PC-3 (cell line): Measurements from ENCODE around the gene FAM118B. TPM values are rescaled to one million over a fixed set of nuclear protein-coding genes. Genes with fewer than 3 reads are reported as not detected.

Source experiments
- ATAC-seq: fragments of 200-7000 bp; cut with Tn5 transposase; 2 replicates; pipeline ENCODE4 v1.9.1; 2020; ENCODE audit warnings: mild to moderate bottlenecking, moderate library complexity
- BruUV-seq: library from RNA; stranded (reverse); fragments of 400-500 nt; replicated peaks from 2 replicates; lab custom pipeline; 2021; lab: Mats Ljungman, UMichigan
- CTCF ChIA-PET: fragments of 300-600 bp; sonication (Branson Sonifier 250); formaldehyde crosslinking; loops from one replicate; lab custom pipeline; 2022; ENCODE audit warnings: antibody characterized with exemption; lab: Charles Lee
- POLR2A ChIA-PET: fragments of 300-600 bp; sonication (Branson Sonifier 250); formaldehyde crosslinking; loops from one replicate; lab custom pipeline; 2022; ENCODE audit warnings: antibody characterized with exemption; ENCODE audit not compliant: unreplicated experiment; lab: Charles Lee
- DNase-seq: peaks from one replicate; pipeline ENCODE4 v3.0.0-alpha.2; 2015
- H2AFZ ChIP-seq: fragments of 300-600 bp; sonication (generic); 2 replicates; pipeline ENCODE4 v1.6.0; 2016; ENCODE audit warnings: antibody characterized with exemption, low read length
- H3F3A ChIP-seq: fragments of 300-600 bp; sonication (generic); one replicate; pipeline ENCODE4 v1.6.0; 2017; ENCODE audit warnings: antibody characterized with exemption, low read length, control low read depth, mild to moderate bottlenecking; ENCODE audit not compliant: unreplicated experiment
- H3K27ac ChIP-seq: fragments of 300-600 bp; sonication (generic); 2 replicates; pipeline ENCODE4 v1.5.1; 2016; ENCODE audit warnings: mild to moderate bottlenecking, low read length
- H3K27me3 ChIP-seq: fragments of 300-600 bp; sonication (generic); 2 replicates; pipeline ENCODE4 v1.6.1; 2016; ENCODE audit warnings: low read length, mixed read lengths
- H3K36me3 ChIP-seq: fragments of 300-600 bp; sonication (generic); 2 replicates; pipeline ENCODE4 v1.6.1; 2016; ENCODE audit warnings: low read depth, mixed run types, low read length, mixed read lengths
- H3K4me1 ChIP-seq: fragments of 300-600 bp; sonication (generic); 2 replicates; pipeline ENCODE4 v1.5.1; 2016; ENCODE audit warnings: low read length; ENCODE audit not compliant: insufficient read depth
- H3K4me2 ChIP-seq: fragments of 300-600 bp; sonication (generic); 2 replicates; pipeline ENCODE4 v1.6.0; 2016; ENCODE audit warnings: low read length
- H3K4me3 ChIP-seq: fragments of 300-600 bp; sonication (generic); 2 replicates; pipeline ENCODE4 v1.5.1; 2016; ENCODE audit warnings: mild to moderate bottlenecking, low read length, mixed read lengths
- H3K79me2 ChIP-seq: fragments of 300-600 bp; sonication (generic); 2 replicates; pipeline ENCODE4 v1.6.1; 2017; ENCODE audit warnings: low read length, mixed read lengths
- H3K9ac ChIP-seq: fragments of 300-600 bp; sonication (generic); 2 replicates; pipeline ENCODE4 v1.6.0; 2016; ENCODE audit warnings: mild to moderate bottlenecking, low read length
- H3K9me2 ChIP-seq: fragments of 300-600 bp; sonication (generic); replicated peaks from 2 replicates; pipeline ENCODE4 v1.6.1; 2016; ENCODE audit warnings: mixed run types, low read length, mixed read lengths
- H3K9me3 ChIP-seq: fragments of 300-600 bp; sonication (generic); 2 replicates; pipeline ENCODE4 v1.6.1; 2016; ENCODE audit warnings: low read length, mixed read lengths
- H4K20me1 ChIP-seq: fragments of 300-600 bp; sonication (generic); 2 replicates; pipeline ENCODE4 v1.6.1; 2016; ENCODE audit warnings: low read length, mixed read lengths
- CTCF ChIP-seq: fragments of 300-600 bp; sonication (generic); conservative IDR thresholded peaks from 2 replicates; pipeline ENCODE4 v1.5.1; 2017; ENCODE audit warnings: antibody characterized with exemption, low read depth, mild to moderate bottlenecking, low read length
- EZH2 ChIP-seq: fragments of 300-600 bp; sonication (generic); IDR thresholded peaks from one replicate; pipeline ENCODE4 v1.6.1; 2017; ENCODE audit warnings: antibody characterized with exemption, mild to moderate bottlenecking, low read length; ENCODE audit not compliant: unreplicated experiment
- EZH2phosphoT487 ChIP-seq: fragments of 300-600 bp; sonication (generic); IDR thresholded peaks from 2 replicates; pipeline ENCODE4 v1.6.1; 2018; ENCODE audit warnings: mild to moderate bottlenecking, antibody characterized with exemption, low read length, borderline replicate concordance
- intact Hi-C: fragments of 100-400 bp; cut with micrococcal nuclease; formaldehyde crosslinking; loops from 2 replicates; pipeline ENCODE4 v1.9.0; 2023
- total RNA-seq: library from RNA; depleted of rRNA; stranded (reverse); fragments of >200 nt; gene quantifications from 2 replicates; pipeline ENCODE4 v1.2.3, GENCODE V29; 2014

FAM118B gene
- total RNA-seq, 1 experiment from 2014 or later = 24.3 TPM

GRCh38 chr11:126202646-126203359 is 8.8 kb upstream of the FAM118B start:
- no peak for ATAC-seq
- ChIA-PET POLR2A (no interaction called here), CTCF (no interaction called here)
- intact Hi-C loops = no loop called here
- H3K4me3 ChIP-seq = no peak overlapping the region
- H4K20me1 ChIP-seq = no peaks in the 10 kb centered on the region
- no peaks in the 10 kb centered on the region for H3F3A ChIP-seq
- no peaks in the 10 kb centered on the region for H3K9me3 ChIP-seq
- H3K4me1 ChIP-seq = no peaks in the 10 kb centered on the region
- 0 out of 2 replicates have a peak, but pooled peaks cover 5% of the 10 kb centered on the region for H3K79me2 ChIP-seq
- TSS peak; percentile 14 for BruUV-seq
- H3K9ac ChIP-seq = no peak overlapping the region
- DNase-seq = no peak
- H3K36me3 ChIP-seq = peaks cover 72% of the 10 kb centered on the region
- no peak overlapping the region for H3K4me2 ChIP-seq
- no peaks in the 10 kb centered on the region for H3K9me2 ChIP-seq
- no peak for TF ChIP-seq EZH2
- TF ChIP-seq EZH2phosphoT487 = no peak
- no peak for TF ChIP-seq CTCF
- H3K27ac ChIP-seq = no peak overlapping the region
- H3K27me3 ChIP-seq = no peaks in the 10 kb centered on the region
- H2AFZ ChIP-seq = no peak overlapping the region

GRCh38 chr11:126205359-126205758 is 6.2 kb upstream of the FAM118B start:
- no peaks in the 10 kb centered on the region for H4K20me1 ChIP-seq
- H3K4me1 ChIP-seq = peaks cover 5% of the 10 kb centered on the region
- H3K27ac ChIP-seq = no peak overlapping the region
- ChIA-PET POLR2A (no interaction called here), CTCF (no interaction called here)
- H3K36me3 ChIP-seq = peaks cover 64% of the 10 kb centered on the region
- no peak for TF ChIP-seq CTCF
- no peak for TF ChIP-seq EZH2phosphoT487
- no peak for TF ChIP-seq EZH2
- DNase-seq (no peak), ATAC-seq (no peak)
- BruUV-seq = no TSS peak
- H3K79me2 ChIP-seq = peaks cover 18% of the 10 kb centered on the region
- H3K27me3 ChIP-seq = no peaks in the 10 kb centered on the region
- H3K9me3 ChIP-seq = no peaks in the 10 kb centered on the region
- intact Hi-C loops = no loop called here
- H3K9me2 ChIP-seq = no peaks in the 10 kb centered on the region
- H3K4me3 ChIP-seq = no peak overlapping the region
- no peak overlapping the region for H3K4me2 ChIP-seq
- no peak overlapping the region for H2AFZ ChIP-seq
- H3K9ac ChIP-seq = no peak overlapping the region
- no peaks in the 10 kb centered on the region for H3F3A ChIP-seq

- Histone ChIP-seq H2AFZ (no peak overlapping the region), H3F3A (no peaks in the 10 kb centered on the region), H3K4me1 (peaks cover 13% of the 10 kb centered on the region), H3K4me2 (no peak overlapping the region), H3K36me3 (peaks cover 42% of the 10 kb centered on the region), H3K9me3 (no peaks in the 10 kb centered on the region), H3K9me2 (no peaks in the 10 kb centered on the region), H3K9ac (no peak overlapping the region), H4K20me1 (0 out of 2 replicates have a peak, but pooled peaks cover 5% of the 10 kb centered on the region), H3K4me3 (no peak overlapping the region), H3K27me3 (no peaks in the 10 kb centered on the region), H3K27ac (no peak overlapping the region), H3K79me2 (peaks cover 39% of the 10 kb centered on the region)
- BruUV-seq = no TSS peak
- ChIA-PET CTCF (no interaction called here), POLR2A (no interaction called here)
- ATAC-seq (no peak), DNase-seq (no peak)
- TF ChIP-seq EZH2phosphoT487 = no peak
- TF ChIP-seq EZH2 = no peak
- intact Hi-C loops = no loop called here
Observed at GRCh38 chr11:126207896-126208295, 3.7 kb upstream of the FAM118B start.
